WTC11 (cell line): Measurements from ENCODE around the gene SLC22A13.

Experiments used
- TF ChIP-seq, protein P1 (sequence below): sonication (generic); formaldehyde crosslinking; IDR thresholded peaks from 2 replicates; pipeline ENCODE4 v1.8.0; 2022; ENCODE audit warnings: missing genetic modification reagents
- TF ChIP-seq, protein P2 (sequence below): sonication (generic); formaldehyde crosslinking; conservative IDR thresholded peaks from 2 replicates; pipeline ENCODE4 v1.8.1; 2023; ENCODE audit warnings: mild to moderate bottlenecking, low read depth, missing genetic modification reagents, moderate library complexity
- TF ChIP-seq, protein P3 (sequence below): fragments of 200-600 bp; IDR thresholded peaks from 2 replicates; pipeline ENCODE4 v1.8.0; 2022; ENCODE audit warnings: antibody characterized with exemption

- TF ChIP-seq, protein P1, sequence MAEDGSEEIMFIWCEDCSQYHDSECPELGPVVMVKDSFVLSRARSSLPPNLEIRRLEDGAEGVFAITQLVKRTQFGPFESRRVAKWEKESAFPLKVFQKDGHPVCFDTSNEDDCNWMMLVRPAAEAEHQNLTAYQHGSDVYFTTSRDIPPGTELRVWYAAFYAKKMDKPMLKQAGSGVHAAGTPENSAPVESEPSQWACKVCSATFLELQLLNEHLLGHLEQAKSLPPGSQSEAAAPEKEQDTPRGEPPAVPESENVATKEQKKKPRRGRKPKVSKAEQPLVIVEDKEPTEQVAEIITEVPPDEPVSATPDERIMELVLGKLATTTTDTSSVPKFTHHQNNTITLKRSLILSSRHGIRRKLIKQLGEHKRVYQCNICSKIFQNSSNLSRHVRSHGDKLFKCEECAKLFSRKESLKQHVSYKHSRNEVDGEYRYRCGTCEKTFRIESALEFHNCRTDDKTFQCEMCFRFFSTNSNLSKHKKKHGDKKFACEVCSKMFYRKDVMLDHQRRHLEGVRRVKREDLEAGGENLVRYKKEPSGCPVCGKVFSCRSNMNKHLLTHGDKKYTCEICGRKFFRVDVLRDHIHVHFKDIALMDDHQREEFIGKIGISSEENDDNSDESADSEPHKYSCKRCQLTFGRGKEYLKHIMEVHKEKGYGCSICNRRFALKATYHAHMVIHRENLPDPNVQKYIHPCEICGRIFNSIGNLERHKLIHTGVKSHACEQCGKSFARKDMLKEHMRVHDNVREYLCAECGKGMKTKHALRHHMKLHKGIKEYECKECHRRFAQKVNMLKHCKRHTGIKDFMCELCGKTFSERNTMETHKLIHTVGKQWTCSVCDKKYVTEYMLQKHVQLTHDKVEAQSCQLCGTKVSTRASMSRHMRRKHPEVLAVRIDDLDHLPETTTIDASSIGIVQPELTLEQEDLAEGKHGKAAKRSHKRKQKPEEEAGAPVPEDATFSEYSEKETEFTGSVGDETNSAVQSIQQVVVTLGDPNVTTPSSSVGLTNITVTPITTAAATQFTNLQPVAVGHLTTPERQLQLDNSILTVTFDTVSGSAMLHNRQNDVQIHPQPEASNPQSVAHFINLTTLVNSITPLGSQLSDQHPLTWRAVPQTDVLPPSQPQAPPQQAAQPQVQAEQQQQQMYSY = no peak
- TF ChIP-seq, protein P2, sequence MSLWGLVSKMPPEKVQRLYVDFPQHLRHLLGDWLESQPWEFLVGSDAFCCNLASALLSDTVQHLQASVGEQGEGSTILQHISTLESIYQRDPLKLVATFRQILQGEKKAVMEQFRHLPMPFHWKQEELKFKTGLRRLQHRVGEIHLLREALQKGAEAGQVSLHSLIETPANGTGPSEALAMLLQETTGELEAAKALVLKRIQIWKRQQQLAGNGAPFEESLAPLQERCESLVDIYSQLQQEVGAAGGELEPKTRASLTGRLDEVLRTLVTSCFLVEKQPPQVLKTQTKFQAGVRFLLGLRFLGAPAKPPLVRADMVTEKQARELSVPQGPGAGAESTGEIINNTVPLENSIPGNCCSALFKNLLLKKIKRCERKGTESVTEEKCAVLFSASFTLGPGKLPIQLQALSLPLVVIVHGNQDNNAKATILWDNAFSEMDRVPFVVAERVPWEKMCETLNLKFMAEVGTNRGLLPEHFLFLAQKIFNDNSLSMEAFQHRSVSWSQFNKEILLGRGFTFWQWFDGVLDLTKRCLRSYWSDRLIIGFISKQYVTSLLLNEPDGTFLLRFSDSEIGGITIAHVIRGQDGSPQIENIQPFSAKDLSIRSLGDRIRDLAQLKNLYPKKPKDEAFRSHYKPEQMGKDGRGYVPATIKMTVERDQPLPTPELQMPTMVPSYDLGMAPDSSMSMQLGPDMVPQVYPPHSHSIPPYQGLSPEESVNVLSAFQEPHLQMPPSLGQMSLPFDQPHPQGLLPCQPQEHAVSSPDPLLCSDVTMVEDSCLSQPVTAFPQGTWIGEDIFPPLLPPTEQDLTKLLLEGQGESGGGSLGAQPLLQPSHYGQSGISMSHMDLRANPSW (CRISPR knock-in tag) = no peak
- TF ChIP-seq, protein P3, sequence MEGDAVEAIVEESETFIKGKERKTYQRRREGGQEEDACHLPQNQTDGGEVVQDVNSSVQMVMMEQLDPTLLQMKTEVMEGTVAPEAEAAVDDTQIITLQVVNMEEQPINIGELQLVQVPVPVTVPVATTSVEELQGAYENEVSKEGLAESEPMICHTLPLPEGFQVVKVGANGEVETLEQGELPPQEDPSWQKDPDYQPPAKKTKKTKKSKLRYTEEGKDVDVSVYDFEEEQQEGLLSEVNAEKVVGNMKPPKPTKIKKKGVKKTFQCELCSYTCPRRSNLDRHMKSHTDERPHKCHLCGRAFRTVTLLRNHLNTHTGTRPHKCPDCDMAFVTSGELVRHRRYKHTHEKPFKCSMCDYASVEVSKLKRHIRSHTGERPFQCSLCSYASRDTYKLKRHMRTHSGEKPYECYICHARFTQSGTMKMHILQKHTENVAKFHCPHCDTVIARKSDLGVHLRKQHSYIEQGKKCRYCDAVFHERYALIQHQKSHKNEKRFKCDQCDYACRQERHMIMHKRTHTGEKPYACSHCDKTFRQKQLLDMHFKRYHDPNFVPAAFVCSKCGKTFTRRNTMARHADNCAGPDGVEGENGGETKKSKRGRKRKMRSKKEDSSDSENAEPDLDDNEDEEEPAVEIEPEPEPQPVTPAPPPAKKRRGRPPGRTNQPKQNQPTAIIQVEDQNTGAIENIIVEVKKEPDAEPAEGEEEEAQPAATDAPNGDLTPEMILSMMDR = no peak
These were observed 1.2 kb downstream of the SLC22A13 start for GRCh38 chr3:38266810-38267209.
